Uterus (tissue), 2 donors: Measurements from ENCODE around the gene GALNTL6.

Experiments
- POLR2A ChIP-seq, 2 donors: fragments of 450-650 bp; IDR thresholded peaks; one replicate each; pipeline ENCODE4 v1.6.1; 2016; ENCODE audit warnings: antibody characterized with exemption in 2 of 2, mild to moderate bottlenecking in 1 of 2, moderate library complexity in 1 of 2
- TF ChIP-seq, protein P1 (sequence below), 4 experiments: fragments of 200-600 bp in 2 of 4; fragments of 450-650 bp in 2 of 4; sonication (generic) in 2 of 4; IDR thresholded peaks; one replicate each; pipeline ENCODE4 v1.5.1; 2016 to 2019; ENCODE audit warnings: antibody characterized with exemption in 4 of 4, mild to moderate bottlenecking in 2 of 4, moderate library complexity in 1 of 4

- no peak for TF ChIP-seq POLR2A (IDR thresholded peaks at IDR 0.05)
- TF ChIP-seq, protein P1, sequence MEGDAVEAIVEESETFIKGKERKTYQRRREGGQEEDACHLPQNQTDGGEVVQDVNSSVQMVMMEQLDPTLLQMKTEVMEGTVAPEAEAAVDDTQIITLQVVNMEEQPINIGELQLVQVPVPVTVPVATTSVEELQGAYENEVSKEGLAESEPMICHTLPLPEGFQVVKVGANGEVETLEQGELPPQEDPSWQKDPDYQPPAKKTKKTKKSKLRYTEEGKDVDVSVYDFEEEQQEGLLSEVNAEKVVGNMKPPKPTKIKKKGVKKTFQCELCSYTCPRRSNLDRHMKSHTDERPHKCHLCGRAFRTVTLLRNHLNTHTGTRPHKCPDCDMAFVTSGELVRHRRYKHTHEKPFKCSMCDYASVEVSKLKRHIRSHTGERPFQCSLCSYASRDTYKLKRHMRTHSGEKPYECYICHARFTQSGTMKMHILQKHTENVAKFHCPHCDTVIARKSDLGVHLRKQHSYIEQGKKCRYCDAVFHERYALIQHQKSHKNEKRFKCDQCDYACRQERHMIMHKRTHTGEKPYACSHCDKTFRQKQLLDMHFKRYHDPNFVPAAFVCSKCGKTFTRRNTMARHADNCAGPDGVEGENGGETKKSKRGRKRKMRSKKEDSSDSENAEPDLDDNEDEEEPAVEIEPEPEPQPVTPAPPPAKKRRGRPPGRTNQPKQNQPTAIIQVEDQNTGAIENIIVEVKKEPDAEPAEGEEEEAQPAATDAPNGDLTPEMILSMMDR (IDR thresholded peaks at IDR 0.05), result no peak
Observed at GRCh38 chr4:172740434-172740833, 927.2 kb downstream of the GALNTL6 start.
